Measurements from ENCODE around the gene WWC1.
"Not testable (repeated sequence)": the region's sequence is repeated elsewhere in the genome, so short reads cannot be mapped to it uniquely, and the experiment has no call there.

WWC1 gene

DNA sequence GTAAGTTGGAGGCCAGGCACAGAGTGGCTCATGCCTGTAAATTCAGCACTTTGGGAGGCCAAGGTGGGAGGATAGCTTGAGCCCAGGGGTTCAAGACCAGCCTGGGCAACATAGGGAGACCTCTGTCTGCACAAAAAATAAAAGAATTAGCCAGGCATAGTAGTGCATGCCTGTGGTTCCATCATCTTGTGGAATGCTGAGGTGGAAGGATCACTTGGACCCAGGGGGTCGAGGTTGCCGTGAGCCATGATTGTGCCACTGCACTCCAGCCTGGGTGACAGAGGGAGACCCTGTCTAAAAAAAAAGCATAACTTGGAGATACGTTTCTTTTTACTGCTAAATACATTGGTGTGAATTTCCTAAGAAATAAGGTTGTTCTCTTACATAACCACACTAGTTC, 19.1 kb downstream of the WWC1 start:
- DNase-seq, result not testable (repeated sequence)

GRCh38 chr5:168311061-168311566, 19.7 kb downstream of the WWC1 start:
- DNase-seq, result no peak

DNA sequence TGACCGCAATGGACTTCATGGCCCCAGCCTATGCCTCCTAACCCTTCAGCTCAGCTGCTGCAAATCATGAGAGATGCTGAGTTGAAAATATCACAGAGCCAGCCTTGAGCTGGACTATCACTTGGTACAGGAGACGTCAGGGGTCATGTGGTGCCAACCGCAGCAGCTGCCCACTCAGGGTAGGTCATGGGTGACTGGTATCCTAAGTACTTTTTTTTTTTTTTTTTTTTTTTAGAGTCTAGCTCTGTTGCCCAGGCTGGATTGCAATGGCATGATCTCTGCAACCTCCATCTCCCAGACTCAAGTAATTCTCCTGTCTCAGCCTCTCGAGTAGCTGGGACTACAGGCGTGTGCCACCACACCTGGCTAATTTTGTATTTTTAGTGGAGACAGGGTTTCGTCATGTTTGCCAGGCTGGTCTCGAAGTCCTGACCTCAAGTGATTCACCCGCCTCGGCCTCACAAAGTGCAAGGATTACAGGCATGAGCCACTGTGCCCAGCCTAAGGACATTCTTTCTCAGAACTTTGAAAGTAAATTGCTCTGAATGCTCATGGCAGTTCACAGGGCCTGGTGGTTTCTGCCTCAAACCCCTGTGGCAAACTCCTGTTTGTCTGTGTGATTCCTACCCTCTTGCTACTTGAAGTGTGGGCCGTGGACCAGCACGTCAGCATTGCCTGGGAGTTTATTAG, 21.3 kb downstream of the WWC1 start:
- DNase-seq, result no peak

DNA sequence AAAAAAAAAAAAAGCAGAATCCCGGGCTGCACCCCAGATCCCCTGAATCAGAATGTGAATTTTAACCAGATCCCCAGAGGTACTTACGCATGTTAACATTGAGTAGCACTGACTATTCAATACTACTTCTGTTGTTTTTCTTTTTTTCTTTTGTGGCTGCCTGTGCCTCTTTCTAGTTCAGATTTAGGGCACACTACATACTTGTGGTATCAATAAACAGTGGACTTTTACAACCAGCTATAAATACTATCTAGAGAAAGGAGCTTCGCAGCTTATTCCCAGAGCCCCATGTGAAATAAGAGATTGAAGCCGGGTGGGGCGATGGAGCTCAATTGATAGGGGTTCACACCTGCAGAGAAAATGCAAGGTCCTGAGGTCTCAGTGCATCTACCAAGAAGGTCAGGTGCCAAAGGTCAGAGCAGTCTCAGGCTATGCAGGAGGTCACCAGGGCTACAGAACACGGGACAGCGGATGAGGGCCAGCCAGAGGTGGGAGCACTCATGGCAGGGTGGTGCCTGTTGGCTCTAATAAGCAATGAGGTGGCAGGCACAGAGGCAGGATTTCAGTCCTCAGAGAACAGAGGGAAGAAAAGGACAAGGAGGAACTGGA, 22.3 kb downstream of the WWC1 start:
- DNase-seq, result no peak

GRCh38 chr5:168314735-168315411, 23.4 kb downstream of the WWC1 start:
- DNase-seq, result no peak

GRCh38 chr5:168315416-168316138, 24.1 kb downstream of the WWC1 start:
- no peak for DNase-seq

- DNase-seq, result no peak
Measured at GRCh38 chr5:168316139-168316578, 24.7 kb downstream of the WWC1 start.

DNA sequence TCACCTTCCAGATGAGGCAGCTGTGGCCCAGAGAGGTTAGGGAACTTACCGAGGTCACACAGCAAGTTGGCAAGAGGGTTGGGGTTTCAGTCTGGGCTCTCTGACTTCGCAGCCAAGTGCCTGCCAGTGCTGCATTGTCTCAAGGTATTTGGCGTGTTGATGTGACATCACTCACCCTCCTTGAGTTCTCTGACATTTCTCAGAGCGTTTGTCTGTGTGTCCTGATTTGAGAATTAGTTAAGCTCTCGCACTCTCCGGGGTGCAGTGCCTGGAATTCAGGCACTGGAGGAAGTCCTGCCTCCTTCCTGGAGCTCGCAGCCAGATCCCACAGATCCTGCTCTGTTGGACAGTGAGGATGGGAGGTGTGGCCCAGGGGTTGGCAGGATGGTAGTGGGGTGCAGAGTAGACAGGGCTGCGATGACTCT, 25.7 kb downstream of the WWC1 start:
- DNase-seq, result no peak

DNA sequence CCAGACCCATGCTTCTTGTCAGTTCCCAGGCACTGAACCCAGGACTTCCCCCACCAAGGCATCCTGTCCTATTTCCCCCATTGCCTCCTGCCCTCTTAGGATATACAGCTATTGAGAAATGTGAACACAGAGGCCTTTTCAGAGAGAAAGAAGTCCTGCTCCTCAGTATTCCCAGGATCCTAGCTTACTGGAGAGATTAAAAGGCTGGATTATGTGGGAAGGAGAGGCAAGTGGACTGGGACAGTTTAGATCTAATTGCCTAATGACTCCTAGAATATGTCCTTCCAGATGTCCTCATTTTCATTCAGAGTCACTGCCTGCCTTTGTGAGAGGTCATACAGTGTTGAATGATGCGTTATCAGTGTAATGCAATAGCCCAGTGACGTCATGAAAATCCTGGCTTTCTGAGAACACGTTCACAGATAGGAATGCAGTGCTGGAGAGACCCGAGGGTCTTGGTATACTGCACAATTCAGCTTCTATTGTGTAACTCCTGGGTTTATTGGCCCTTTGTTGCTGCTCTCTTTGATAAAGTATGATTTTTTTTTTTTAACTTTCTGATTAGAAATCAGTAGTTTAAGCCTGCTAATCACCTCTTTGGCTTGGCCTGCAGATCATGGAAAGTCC, 26.2 kb downstream of the WWC1 start:
- no peak for DNase-seq

DNA sequence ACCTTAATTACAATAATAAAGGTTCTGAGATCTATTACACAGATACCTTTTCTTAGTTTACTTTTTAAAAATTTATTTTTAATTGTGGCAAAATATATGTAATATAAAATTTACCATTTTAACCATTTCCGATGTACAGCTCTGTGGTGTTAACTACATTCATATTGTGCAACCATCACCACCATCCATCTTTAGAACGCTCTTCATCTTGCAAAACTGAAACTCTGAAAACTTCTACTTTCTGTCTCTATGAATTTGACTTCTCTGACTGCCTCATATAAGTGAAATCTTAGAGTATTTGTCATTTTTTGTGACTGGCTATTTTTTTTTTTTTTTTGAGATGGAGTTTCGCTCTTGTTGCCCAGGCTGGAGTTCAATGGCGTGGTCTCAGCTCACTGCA, 26.8 kb downstream of the WWC1 start:
- DNase-seq, result no peak

DNA sequence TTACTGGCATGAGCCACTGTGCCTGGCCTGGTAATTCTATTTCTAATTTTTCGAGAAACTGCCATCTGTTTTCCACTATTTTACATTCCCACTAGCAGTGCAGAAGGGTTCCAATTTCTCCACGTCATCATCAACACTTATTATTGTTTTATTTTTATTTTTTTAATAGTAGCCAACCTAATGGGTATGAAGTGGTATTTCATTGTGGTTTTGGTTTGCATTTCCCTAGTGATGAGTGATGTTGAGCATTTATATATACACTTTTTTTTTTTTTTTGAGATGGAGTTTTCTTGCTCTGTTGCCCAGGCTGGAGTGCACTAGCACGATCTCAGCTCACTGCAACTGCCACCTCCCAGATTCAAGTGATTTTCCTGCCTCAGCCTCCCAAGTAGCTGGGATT, 28.3 kb downstream of the WWC1 start:
- no peak for DNase-seq

GRCh38 chr5:168320805-168321204, 29.4 kb downstream of the WWC1 start:
- no peak for DNase-seq

- DNase-seq, result no peak
Measured at GRCh38 chr5:168324859-168325630, 33.6 kb downstream of the WWC1 start.

DNA sequence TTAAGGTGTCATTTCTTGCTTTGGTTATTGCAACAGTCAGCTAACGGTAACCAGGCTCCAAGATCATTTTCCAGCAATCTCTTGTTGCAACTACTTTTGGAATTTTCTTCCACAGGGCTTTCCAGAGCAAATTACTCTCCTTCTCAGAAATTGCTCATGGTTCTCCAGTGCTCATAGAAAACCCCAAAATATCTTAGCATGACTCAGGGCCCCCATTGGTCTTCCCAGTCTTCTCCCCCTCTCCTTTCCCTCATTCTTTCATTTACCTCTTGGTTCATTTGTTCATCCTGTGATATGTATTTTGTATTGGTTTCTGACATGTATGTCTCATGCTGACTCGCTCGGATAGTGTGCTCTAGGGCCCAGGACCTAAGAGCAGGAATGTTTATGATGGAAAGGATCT, 35.6 kb downstream of the WWC1 start:
- no peak for DNase-seq

GRCh38 chr5:168327451-168327850, 36.0 kb downstream of the WWC1 start:
- DNase-seq, result no peak

- DNase-seq, result no peak
Measured at GRCh38 chr5:168327994-168328393, 36.5 kb downstream of the WWC1 start.

DNA sequence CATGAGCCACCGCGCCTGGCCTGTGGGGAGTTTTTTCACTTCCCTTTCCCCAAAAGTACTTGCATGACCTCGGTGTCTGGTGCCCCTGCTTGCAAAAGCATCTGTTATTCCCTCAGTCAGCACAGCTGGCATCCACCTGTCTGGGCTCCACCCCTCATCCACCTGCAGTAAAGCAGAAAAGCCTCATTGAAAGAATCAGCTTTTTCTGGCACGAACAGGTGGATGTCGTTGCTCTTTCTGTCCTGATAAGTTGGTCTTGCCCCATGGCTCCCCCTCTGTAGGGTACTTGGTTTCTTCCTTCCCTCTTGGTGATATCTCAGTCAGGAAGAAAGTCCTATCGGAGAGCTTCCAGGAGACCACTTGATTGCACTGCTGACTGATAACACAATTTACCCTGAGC, 37.4 kb downstream of the WWC1 start:
- no peak for DNase-seq

- DNase-seq, result no peak
Measured at GRCh38 chr5:168329302-168329701, 37.9 kb downstream of the WWC1 start.

GRCh38 chr5:168332042-168332441, 40.6 kb downstream of the WWC1 start:
- no peak for DNase-seq

GRCh38 chr5:168334280-168334679, 42.8 kb downstream of the WWC1 start:
- no peak for DNase-seq

- no peak for DNase-seq
Measured at GRCh38 chr5:168334695-168335094, 43.2 kb downstream of the WWC1 start.

- DNase-seq, result no peak
Measured at GRCh38 chr5:168337361-168337760, 45.9 kb downstream of the WWC1 start.

Data from CD4-positive, alpha-beta T cell treated with Interleukin-1 beta for 1 hour (primary cell).